ENCODE results near the gene SNX30. TPM values are rescaled to one million over a fixed set of nuclear protein-coding genes. Genes with fewer than 3 reads are reported as not detected.
A peak's percentile ranks its signal among the peaks of the same experiment; 100 is the strongest.

Gene SNX30
- total and polyA plus RNA-seq, 2 experiments from 2014 or later = 8.5 to 26.7 TPM

GRCh38 chr9:112884101-112884500, 133.5 kb downstream of the SNX30 start:
- Histone ChIP-seq H3K27me3 (replicated peaks; ENCODE audit: insufficient read depth) (no peaks in the 10 kb centered on the region), H3K27ac (no peak overlapping the region), H3K79me2 (ENCODE audit: insufficient read depth) (no peaks in the 10 kb centered on the region), H3F3A (ENCODE audit: insufficient read depth) (peaks cover 18% of the 10 kb centered on the region; the same call in 1 of the 2 replicates), H3K4me3 (no peak overlapping the region), H3K36me3 (ENCODE audit: low read depth) (no peaks in the 10 kb centered on the region), H3K4me2 (ENCODE audit: unreplicated experiment) (peak overlapping the region; percentile 9), H4K20me1 (ENCODE audit: insufficient read depth) (no peaks in the 10 kb centered on the region), H3K9ac (no peak overlapping the region), H3K9me2 (ENCODE audit: insufficient read depth) (no peaks in the 10 kb centered on the region), H2AFZ (no peak overlapping the region), H3K4me1 (ENCODE audit: insufficient read depth) (peaks cover 24% of the 10 kb centered on the region), H3K9me3 (ENCODE audit: low read depth) (no peaks in the 10 kb centered on the region)
- TF ChIP-seq EZH2 (IDR thresholded peaks at IDR 0.05; ENCODE audit: insufficient read depth, poor library complexity, severe bottlenecking) (no peak), EZH2phosphoT487 (IDR thresholded peaks at IDR 0.05; ENCODE audit: insufficient read depth, low read depth) (no peak)
- peak; percentile 50 for DNase-seq
- in situ Hi-C loops (cut with MboI) = no loop called here
- WGBS, 2 experiments (ENCODE audit: low coverage in 1 of 2, low lambda C conversion rate in 2 of 2, missing lambda C conversion rate in 2 of 2) = 61 to 65% methylated on average over 6 of the region's 6 CpGs

- WGBS, 2 experiments (ENCODE audit: low coverage in 1 of 2, low lambda C conversion rate in 2 of 2, missing lambda C conversion rate in 2 of 2) = 88 to 92% methylated on average over 5 of the region's 5 CpGs
Measured at GRCh38 chr9:112884721-112885120, 134.2 kb downstream of the SNX30 start.

GRCh38 chr9:112885324-112885723, 134.8 kb downstream of the SNX30 start:
- TF ChIP-seq EZH2 (IDR thresholded peaks at IDR 0.05; ENCODE audit: insufficient read depth, poor library complexity, severe bottlenecking) (no peak), EZH2phosphoT487 (IDR thresholded peaks at IDR 0.05; ENCODE audit: insufficient read depth, low read depth) (no peak)
- 63 to 94% methylated on average over 1 of the region's 1 CpG for WGBS, 2 experiments (ENCODE audit: low coverage in 1 of 2, low lambda C conversion rate in 2 of 2, missing lambda C conversion rate in 2 of 2)
- H3K27me3 ChIP-seq (replicated peaks; ENCODE audit: insufficient read depth) = no peaks in the 10 kb centered on the region
- peaks cover 18% of the 10 kb centered on the region; the same call in 1 of the 2 replicates for H3F3A ChIP-seq (ENCODE audit: insufficient read depth)
- no peak overlapping the region for H3K9ac ChIP-seq
- in situ Hi-C loops (cut with MboI) = no loop called here
- H3K36me3 ChIP-seq (ENCODE audit: low read depth) = no peaks in the 10 kb centered on the region
- H3K4me1 ChIP-seq (ENCODE audit: insufficient read depth) = peaks cover 24% of the 10 kb centered on the region
- no peak overlapping the region for H2AFZ ChIP-seq
- H3K4me3 ChIP-seq = no peak overlapping the region
- H3K9me3 ChIP-seq (ENCODE audit: low read depth) = no peaks in the 10 kb centered on the region
- no peak overlapping the region for H3K4me2 ChIP-seq (ENCODE audit: unreplicated experiment)
- H3K9me2 ChIP-seq (ENCODE audit: insufficient read depth) = no peaks in the 10 kb centered on the region
- H3K79me2 ChIP-seq (ENCODE audit: insufficient read depth) = no peaks in the 10 kb centered on the region
- no peak for DNase-seq
- no peak overlapping the region for H3K27ac ChIP-seq
- H4K20me1 ChIP-seq (ENCODE audit: insufficient read depth) = no peaks in the 10 kb centered on the region

More at GRCh38 chr9:112884721-112885120, 134.2 kb downstream of the SNX30 start:
- H3K9me3 ChIP-seq (ENCODE audit: low read depth) = no peaks in the 10 kb centered on the region
- H3K27me3 ChIP-seq (replicated peaks; ENCODE audit: insufficient read depth) = no peaks in the 10 kb centered on the region
- peaks cover 18% of the 10 kb centered on the region; the same call in 1 of the 2 replicates for H3F3A ChIP-seq (ENCODE audit: insufficient read depth)
- H3K27ac ChIP-seq = no peak overlapping the region
- TF ChIP-seq EZH2 (IDR thresholded peaks at IDR 0.05; ENCODE audit: insufficient read depth, poor library complexity, severe bottlenecking) (no peak), EZH2phosphoT487 (IDR thresholded peaks at IDR 0.05; ENCODE audit: insufficient read depth, low read depth) (no peak)
- no peak overlapping the region for H3K9ac ChIP-seq
- peaks cover 24% of the 10 kb centered on the region for H3K4me1 ChIP-seq (ENCODE audit: insufficient read depth)
- H3K36me3 ChIP-seq (ENCODE audit: low read depth) = no peaks in the 10 kb centered on the region
- no peaks in the 10 kb centered on the region for H3K79me2 ChIP-seq (ENCODE audit: insufficient read depth)
- in situ Hi-C loops (cut with MboI) = no loop called here
- no peak for DNase-seq
- no peak overlapping the region for H2AFZ ChIP-seq
- H3K4me3 ChIP-seq = no peak overlapping the region
- H4K20me1 ChIP-seq (ENCODE audit: insufficient read depth) = no peaks in the 10 kb centered on the region
- peak overlapping the region; percentile 9 for H3K4me2 ChIP-seq (ENCODE audit: unreplicated experiment)
- no peaks in the 10 kb centered on the region for H3K9me2 ChIP-seq (ENCODE audit: insufficient read depth)

GRCh38 chr9:112886351-112886750, 135.8 kb downstream of the SNX30 start:
- Histone ChIP-seq H3K36me3 (ENCODE audit: low read depth) (no peaks in the 10 kb centered on the region), H3K79me2 (ENCODE audit: insufficient read depth) (no peaks in the 10 kb centered on the region), H3K27me3 (replicated peaks; ENCODE audit: insufficient read depth) (no peaks in the 10 kb centered on the region), H3K4me3 (no peak overlapping the region), H2AFZ (no peak overlapping the region), H3K9me2 (ENCODE audit: insufficient read depth) (no peaks in the 10 kb centered on the region), H4K20me1 (ENCODE audit: insufficient read depth) (no peaks in the 10 kb centered on the region), H3K27ac (no peak overlapping the region), H3K4me2 (ENCODE audit: unreplicated experiment) (no peak overlapping the region), H3F3A (ENCODE audit: insufficient read depth) (peaks cover 8% of the 10 kb centered on the region; the same call in 1 of the 2 replicates), H3K9ac (no peak overlapping the region), H3K9me3 (ENCODE audit: low read depth) (no peaks in the 10 kb centered on the region), H3K4me1 (ENCODE audit: insufficient read depth) (peaks cover 14% of the 10 kb centered on the region)
- in situ Hi-C loops (cut with MboI) = no loop called here
- no peak for DNase-seq
- 94 to 100% methylated on average over 4 of the region's 4 CpGs for WGBS, 2 experiments (ENCODE audit: low coverage in 1 of 2, low lambda C conversion rate in 2 of 2, missing lambda C conversion rate in 2 of 2)
- TF ChIP-seq EZH2phosphoT487 (IDR thresholded peaks at IDR 0.05; ENCODE audit: insufficient read depth, low read depth) (no peak), EZH2 (IDR thresholded peaks at IDR 0.05; ENCODE audit: insufficient read depth, poor library complexity, severe bottlenecking) (no peak)

- Histone ChIP-seq H3K4me3 (no peak overlapping the region), H3K36me3 (ENCODE audit: low read depth) (no peaks in the 10 kb centered on the region), H3K79me2 (ENCODE audit: insufficient read depth) (no peaks in the 10 kb centered on the region), H3K9ac (no peak overlapping the region), H3F3A (ENCODE audit: insufficient read depth) (peaks cover 4% of the 10 kb centered on the region; the same call in 1 of the 2 replicates), H3K9me2 (ENCODE audit: insufficient read depth) (no peaks in the 10 kb centered on the region), H2AFZ (no peak overlapping the region), H4K20me1 (ENCODE audit: insufficient read depth) (no peaks in the 10 kb centered on the region), H3K27me3 (replicated peaks; ENCODE audit: insufficient read depth) (no peaks in the 10 kb centered on the region), H3K27ac (no peak overlapping the region), H3K9me3 (ENCODE audit: low read depth) (no peaks in the 10 kb centered on the region), H3K4me1 (ENCODE audit: insufficient read depth) (peaks cover 10% of the 10 kb centered on the region), H3K4me2 (ENCODE audit: unreplicated experiment) (no peak overlapping the region)
- 61 to 72% methylated on average over 5 of the region's 5 CpGs for WGBS, 2 experiments (ENCODE audit: low coverage in 1 of 2, low lambda C conversion rate in 2 of 2, missing lambda C conversion rate in 2 of 2)
- in situ Hi-C loops (cut with MboI) = no loop called here
- TF ChIP-seq EZH2 (IDR thresholded peaks at IDR 0.05; ENCODE audit: insufficient read depth, poor library complexity, severe bottlenecking) (no peak), EZH2phosphoT487 (IDR thresholded peaks at IDR 0.05; ENCODE audit: insufficient read depth, low read depth) (no peak)
- no peak for DNase-seq
Measured at GRCh38 chr9:112887381-112887780, 136.8 kb downstream of the SNX30 start.
